Neuronal stem cell (in vitro differentiated cells): ENCODE results near the gene TSPYL4.

Source experiments
- DNase-seq: peaks from one replicate; pipeline ENCODE4 v3.0.0-alpha.2; 2013; ENCODE audit warnings: low spot score
- H2AFZ ChIP-seq: one replicate; pipeline ENCODE4 v1.6.1; 2013; ENCODE audit warnings: mild to moderate bottlenecking, low read length, inconsistent platforms
- H2AK5ac ChIP-seq: 2 replicates; pipeline ENCODE4 v1.6.1; 2013; ENCODE audit warnings: low read depth, mild to moderate bottlenecking, inconsistent platforms, low read length, moderate library complexity, mixed read lengths
- H2BK120ac ChIP-seq: 2 replicates; pipeline ENCODE4 v1.6.1; 2013; ENCODE audit warnings: low read depth, mild to moderate bottlenecking, inconsistent platforms, low read length, moderate library complexity, mixed read lengths
- H2BK12ac ChIP-seq: one replicate; pipeline ENCODE4 v1.6.1; 2013; ENCODE audit warnings: low read length, inconsistent platforms
- H2BK15ac ChIP-seq: 2 replicates; pipeline ENCODE4 v1.6.1; 2013; ENCODE audit warnings: mild to moderate bottlenecking, low read length, inconsistent platforms, mixed read lengths
- H2BK5ac ChIP-seq: one replicate; pipeline ENCODE4 v1.6.1; 2013; ENCODE audit warnings: inconsistent platforms, mild to moderate bottlenecking, low read length, moderate library complexity
- H3K14ac ChIP-seq: one replicate; pipeline ENCODE4 v1.6.1; 2013; ENCODE audit warnings: low read length, inconsistent platforms
- H3K18ac ChIP-seq: 2 replicates; pipeline ENCODE4 v1.6.1; 2013; ENCODE audit warnings: low read length, inconsistent platforms
- H3K23ac ChIP-seq: 2 replicates; pipeline ENCODE4 v1.6.1; 2013; ENCODE audit warnings: low read depth, mild to moderate bottlenecking, mixed read lengths, low read length, inconsistent platforms; ENCODE audit not compliant: poor library complexity
- H3K27ac ChIP-seq: replicated peaks from 3 replicates; pipeline ENCODE4 v1.5.1; 2013; ENCODE audit warnings: low read length, inconsistent platforms
- H3K27me3 ChIP-seq, 3 experiments: 2 replicates each; pipeline ENCODE4 v1.6.1; 2013; ENCODE audit warnings: low read length in 3 of 3, mild to moderate bottlenecking in 2 of 3, inconsistent platforms in 1 of 3, low read depth in 1 of 3, mixed read lengths in 1 of 3, moderate library complexity in 1 of 3; ENCODE audit not compliant: control insufficient read depth in 3 of 3, insufficient read depth in 3 of 3
- H3K36me3 ChIP-seq, 2 donors: replicated peaks in 1 of 2; 2 replicates each; pipeline ENCODE4 v1.6.1; 2013; ENCODE audit warnings: low read length in 2 of 2; ENCODE audit not compliant: control insufficient read depth in 2 of 2, insufficient read depth in 2 of 2
- H3K4ac ChIP-seq: 2 replicates; pipeline ENCODE4 v1.6.1; 2013; ENCODE audit warnings: inconsistent platforms, mild to moderate bottlenecking, low read length, moderate library complexity
- H3K4me1 ChIP-seq, 2 donors: 1 replicate in 1 of 2; 2 replicates in 1 of 2; pipeline ENCODE4 v1.6.1; 2013; ENCODE audit warnings: low read length in 2 of 2, low read depth in 1 of 2; ENCODE audit not compliant: control insufficient read depth in 2 of 2, insufficient read depth in 1 of 2
- H3K4me2 ChIP-seq: one replicate; pipeline ENCODE4 v1.6.1; 2013; ENCODE audit warnings: mild to moderate bottlenecking, low read length, inconsistent platforms; ENCODE audit not compliant: insufficient read depth, poor library complexity, severe bottlenecking
- H3K4me3 ChIP-seq, 2 donors: 2 replicates each; pipeline ENCODE4 v1.5.1; 2013; ENCODE audit warnings: low read length in 2 of 2, mild to moderate bottlenecking in 2 of 2, inconsistent platforms in 1 of 2, moderate library complexity in 1 of 2
- H3K79me1 ChIP-seq: one replicate; pipeline ENCODE4 v1.6.1; 2013; ENCODE audit warnings: low read depth, mild to moderate bottlenecking, inconsistent platforms, low read length, moderate library complexity
- H3K9ac ChIP-seq: one replicate; pipeline ENCODE4 v1.6.1; 2013; ENCODE audit warnings: mild to moderate bottlenecking, low read depth, low read length, inconsistent platforms; ENCODE audit not compliant: poor library complexity
- H3K9me3 ChIP-seq, 2 donors: replicated peaks in 1 of 2; 2 replicates each; pipeline versions ENCODE3 to v1.6.1; 2013; ENCODE audit warnings: low read length in 2 of 2, mild to moderate bottlenecking in 2 of 2, inconsistent platforms in 1 of 2, low read depth in 1 of 2, mixed read lengths in 1 of 2, moderate library complexity in 1 of 2; ENCODE audit not compliant: control insufficient read depth in 2 of 2, insufficient read depth in 1 of 2
- H4K8ac ChIP-seq: one replicate; pipeline ENCODE4 v1.6.1; 2013; ENCODE audit warnings: low read depth, mild to moderate bottlenecking, inconsistent platforms, low read length, moderate library complexity
- H4K91ac ChIP-seq: one replicate; pipeline ENCODE4 v1.6.1; 2013; ENCODE audit warnings: low read length, low read depth, mild to moderate bottlenecking, inconsistent platforms; ENCODE audit not compliant: poor library complexity
- WGBS, 2 donors: extraction: QIAGEN DNeasy Blood & Tissue Kit; methylation state at CpG; one replicate each; pipeline ENCODE4 v1.1.7; 2013; ENCODE audit warnings: missing lambda C conversion rate in 2 of 2, mixed read lengths in 1 of 2; ENCODE audit not compliant: insufficient read length in 2 of 2, insufficient replicate concordance in 1 of 2; ENCODE audit errors: extremely low coverage in 2 of 2; 5-methylcytosine and 5-hydroxymethylcytosine counted together

The TSPYL4 gene

DNA sequence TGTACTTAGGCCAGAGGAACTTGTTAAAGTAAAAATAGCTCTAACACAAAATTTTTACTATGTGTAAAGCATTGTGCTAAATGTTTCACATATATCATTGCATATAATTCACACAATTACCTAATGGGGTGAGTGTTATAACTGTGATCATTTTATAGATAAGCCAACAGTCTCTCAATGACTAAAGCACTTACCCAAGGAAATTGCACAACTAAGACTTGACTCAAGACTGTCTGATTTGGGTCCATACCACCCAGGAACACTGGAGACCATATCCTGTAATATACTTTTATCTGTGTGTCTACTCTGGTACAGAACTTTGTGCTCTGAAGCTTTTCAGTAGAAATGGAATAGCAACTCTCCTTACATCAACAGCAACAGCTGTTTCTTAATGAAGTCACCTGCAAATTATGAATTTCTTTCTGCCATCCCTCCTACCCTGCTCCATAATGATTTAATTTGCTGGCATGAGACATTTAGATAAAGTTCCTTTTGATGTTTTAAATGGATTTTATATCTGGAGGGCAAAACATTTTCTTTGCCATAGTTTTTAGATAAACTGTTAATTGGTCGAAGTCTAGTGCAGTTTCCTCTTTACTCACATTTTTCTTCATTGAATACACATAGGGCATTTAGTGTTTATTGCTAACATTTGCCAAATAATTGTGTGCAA is 47.5 kb downstream of the TSPYL4 start:
- no peak overlapping the region for H2BK15ac ChIP-seq
- H2AFZ ChIP-seq = no peak overlapping the region
- no peak overlapping the region for H4K8ac ChIP-seq
- no peak overlapping the region for H3K23ac ChIP-seq
- no peak overlapping the region for H3K9ac ChIP-seq
- no peaks in the 10 kb centered on the region for H3K27me3 ChIP-seq
- no peak overlapping the region for H3K18ac ChIP-seq
- H3K4me1 ChIP-seq = no peaks in the 10 kb centered on the region
- H3K9me3 ChIP-seq = no peaks in the 10 kb centered on the region
- H2BK120ac ChIP-seq = no peak overlapping the region
- no peak overlapping the region for H3K4me3 ChIP-seq
- H3K79me1 ChIP-seq = no peaks in the 10 kb centered on the region
- no peak overlapping the region for H2BK12ac ChIP-seq
- no peak overlapping the region for H3K14ac ChIP-seq
- no peak overlapping the region for H4K91ac ChIP-seq
- WGBS, 2 donors = no CpG with 5 or more reads among the region's 1 CpG
- H3K4me2 ChIP-seq = no peak overlapping the region
- H3K27ac ChIP-seq = no peak overlapping the region
- DNase-seq = no peak
- no peak overlapping the region for H2AK5ac ChIP-seq
- no peak overlapping the region for H2BK5ac ChIP-seq
- H3K4ac ChIP-seq = no peak overlapping the region
- no peaks in the 10 kb centered on the region for H3K36me3 ChIP-seq

DNA sequence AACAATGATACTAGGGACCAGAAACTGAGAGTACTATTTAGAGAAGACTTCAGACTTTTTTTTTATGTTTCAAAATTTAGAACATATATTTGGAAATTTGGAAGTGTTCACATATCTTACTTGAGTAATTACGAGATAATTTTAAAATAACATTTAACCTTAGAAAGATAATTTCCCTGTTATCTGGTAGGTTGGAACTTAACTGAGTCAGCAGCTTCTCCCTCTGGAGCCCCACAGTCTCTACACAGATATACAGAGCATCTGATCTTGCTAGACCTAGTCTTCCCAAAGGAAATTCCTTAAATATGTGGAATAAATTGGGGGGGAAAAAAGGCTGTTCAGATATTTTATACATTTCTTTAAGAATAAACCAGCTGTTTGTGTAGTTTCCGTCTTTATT is 48.6 kb downstream of the TSPYL4 start:
- no CpG with 5 or more reads among the region's 2 CpGs for WGBS, 2 donors
- no peak overlapping the region for H3K27ac ChIP-seq

DNA sequence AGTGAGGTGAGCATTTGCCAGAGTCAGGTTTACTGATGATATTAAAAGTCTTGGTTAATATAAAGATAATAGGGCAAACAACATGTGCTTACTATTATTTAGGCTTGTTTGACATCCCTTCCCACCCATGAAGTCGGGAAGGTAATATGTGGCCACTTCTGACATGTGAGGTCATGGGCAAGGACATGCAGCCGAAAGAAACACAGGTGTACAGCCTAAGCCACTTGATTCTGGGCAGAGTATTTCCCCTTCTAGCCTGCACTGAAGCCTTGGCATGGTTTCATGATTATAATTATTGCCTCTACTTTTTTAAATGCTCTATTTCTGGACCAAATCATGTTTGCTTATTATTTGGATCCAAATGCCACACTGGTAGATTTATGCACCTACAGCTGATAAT is 52.3 kb downstream of the TSPYL4 start:
- DNase-seq = no peak
- Histone ChIP-seq H2AK5ac (no peak overlapping the region), H3K36me3 (no peaks in the 10 kb centered on the region), H3K18ac (no peak overlapping the region), H3K4ac (no peak overlapping the region), H3K4me1 (no peaks in the 10 kb centered on the region), H2AFZ (no peak overlapping the region), H3K9ac (no peak overlapping the region), H2BK12ac (no peak overlapping the region), H3K27ac (no peak overlapping the region), H4K8ac (no peak overlapping the region), H3K27me3 (no peaks in the 10 kb centered on the region), H2BK120ac (no peak overlapping the region), H3K14ac (no peak overlapping the region), H3K9me3 (no peaks in the 10 kb centered on the region), H3K23ac (no peak overlapping the region), H3K4me2 (no peak overlapping the region), H2BK15ac (no peak overlapping the region), H2BK5ac (no peak overlapping the region), H3K4me3 (no peak overlapping the region), H3K79me1 (no peaks in the 10 kb centered on the region), H4K91ac (no peak overlapping the region)
- WGBS, 2 donors = no CpG with 5 or more reads among the region's 2 CpGs

More for the DNA sequence above, 48.6 kb downstream of the TSPYL4 start:
- H3K4me2 ChIP-seq = no peak overlapping the region
- H2BK15ac ChIP-seq = no peak overlapping the region
- no peaks in the 10 kb centered on the region for H3K9me3 ChIP-seq
- H2AFZ ChIP-seq = no peak overlapping the region
- H3K27me3 ChIP-seq = no peaks in the 10 kb centered on the region
- H3K9ac ChIP-seq = no peak overlapping the region
- no peaks in the 10 kb centered on the region for H3K79me1 ChIP-seq
- no peak overlapping the region for H3K4ac ChIP-seq
- no peak overlapping the region for H2BK5ac ChIP-seq
- H3K18ac ChIP-seq = no peak overlapping the region
- no peak overlapping the region for H4K8ac ChIP-seq
- H3K14ac ChIP-seq = no peak overlapping the region
- H3K4me3 ChIP-seq = no peak overlapping the region
- H2BK120ac ChIP-seq = no peak overlapping the region
- no peak overlapping the region for H4K91ac ChIP-seq
- H3K36me3 ChIP-seq = no peaks in the 10 kb centered on the region
- no peak for DNase-seq
- no peak overlapping the region for H3K23ac ChIP-seq
- H2BK12ac ChIP-seq = no peak overlapping the region
- no peak overlapping the region for H2AK5ac ChIP-seq
- H3K4me1 ChIP-seq = no peaks in the 10 kb centered on the region

DNA sequence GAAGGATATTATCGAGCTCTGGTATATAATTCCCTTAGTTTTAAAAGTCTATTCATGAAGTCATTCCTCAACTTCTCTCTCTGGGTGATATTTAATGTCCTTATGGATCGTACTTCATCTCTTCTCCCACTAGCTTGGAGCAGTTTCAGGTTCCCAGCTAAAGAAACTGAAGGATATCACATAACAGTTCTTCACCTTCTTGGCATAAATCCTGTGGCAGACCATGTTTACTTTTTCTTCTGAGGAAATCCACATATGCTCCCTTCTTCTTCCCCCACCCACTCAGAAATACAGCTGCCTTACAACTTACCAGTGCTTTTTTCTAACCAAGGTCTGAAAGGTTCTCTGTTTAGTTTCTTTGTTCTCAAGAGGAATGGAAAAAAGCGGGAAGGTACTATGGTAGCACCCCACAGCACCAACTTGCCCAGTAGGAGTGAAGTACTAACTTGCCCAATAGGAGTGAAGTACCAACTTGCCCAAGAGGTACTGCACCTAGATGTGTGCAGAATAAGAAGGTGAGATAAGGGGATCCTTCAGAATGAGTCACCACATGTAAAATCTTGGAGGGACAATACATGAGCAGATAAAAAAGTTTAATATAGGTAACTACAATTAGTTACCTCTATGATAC is 53.1 kb downstream of the TSPYL4 start:
- no peaks in the 10 kb centered on the region for H3K27me3 ChIP-seq
- H4K8ac ChIP-seq = no peak overlapping the region
- DNase-seq = no peak
- H3K4me1 ChIP-seq = no peaks in the 10 kb centered on the region
- H2BK15ac ChIP-seq = no peak overlapping the region
- no peak overlapping the region for H4K91ac ChIP-seq
- H3K9ac ChIP-seq = no peak overlapping the region
- no peak overlapping the region for H2BK120ac ChIP-seq
- no peak overlapping the region for H2AFZ ChIP-seq
- no peak overlapping the region for H3K4me3 ChIP-seq
- H3K14ac ChIP-seq = no peak overlapping the region
- WGBS, 2 donors = no CpG with 5 or more reads among the region's 3 CpGs
- no peak overlapping the region for H3K23ac ChIP-seq
- H3K18ac ChIP-seq = no peak overlapping the region
- no peak overlapping the region for H3K4ac ChIP-seq
- no peak overlapping the region for H2AK5ac ChIP-seq
- H2BK12ac ChIP-seq = no peak overlapping the region
- no peak overlapping the region for H3K27ac ChIP-seq
- H2BK5ac ChIP-seq = no peak overlapping the region
- no peak overlapping the region for H3K4me2 ChIP-seq
- no peaks in the 10 kb centered on the region for H3K9me3 ChIP-seq
- H3K36me3 ChIP-seq = no peaks in the 10 kb centered on the region
- no peaks in the 10 kb centered on the region for H3K79me1 ChIP-seq
